Measurements from ENCODE around the gene MLX.

MLX gene

DNA sequence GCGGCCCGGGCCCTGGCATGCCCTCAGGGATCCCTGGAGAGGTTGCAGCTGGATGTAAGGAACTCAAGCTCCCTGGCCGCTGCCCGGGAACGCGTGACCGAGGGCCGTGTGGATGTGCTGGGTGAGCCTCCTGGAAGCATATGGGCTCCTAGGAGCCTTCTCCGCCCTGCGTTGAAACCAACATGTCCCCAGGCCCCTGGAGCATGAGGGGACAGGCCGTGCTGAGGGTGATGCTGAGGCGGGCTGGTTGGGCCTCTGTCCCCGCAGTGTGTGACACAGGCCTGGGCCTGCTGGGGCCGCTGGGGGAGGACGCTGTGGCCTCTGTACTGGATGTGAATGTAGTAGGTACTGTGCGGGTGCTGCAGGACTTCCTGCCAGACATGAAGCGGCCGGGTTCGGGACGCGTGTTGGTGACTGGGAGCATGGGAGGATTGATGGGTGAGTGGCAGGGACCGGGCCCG, 19.9 kb upstream of the MLX start:
- Histone ChIP-seq H4K20me1 (ENCODE audit: low read depth, low read length) (no peaks in the 10 kb centered on the region), H3K79me2 (ENCODE audit: insufficient read depth, low read length) (no peaks in the 10 kb centered on the region), H2AFZ (ENCODE audit: low read depth, low read length, severe bottlenecking) (no peak overlapping the region), H3K9me2 (replicated peaks; ENCODE audit: insufficient read depth, low read length) (no peaks in the 10 kb centered on the region), H3K4me3 (ENCODE audit: insufficient read depth, low read length, poor library complexity, severe bottlenecking) (no peak overlapping the region), H3K9ac (ENCODE audit: low read length) (no peak overlapping the region), H3K4me2 (ENCODE audit: low read depth, low read length, poor library complexity, severe bottlenecking) (no peak overlapping the region), H3K9me3 (ENCODE audit: insufficient read depth, low read length) (no peaks in the 10 kb centered on the region), H3F3A (ENCODE audit: insufficient read depth) (no peaks in the 10 kb centered on the region), H3K27me3 (ENCODE audit: low read length) (no peaks in the 10 kb centered on the region), H3K27ac (ENCODE audit: low read depth, low read length) (no peak overlapping the region), H3K36me3 (ENCODE audit: low read length) (no peaks in the 10 kb centered on the region)
- no peak for TF ChIP-seq EZH2phosphoT487 (conservative IDR thresholded peaks at IDR 0.05; ENCODE audit: low read length)
- TF ChIP-seq, protein P1, sequence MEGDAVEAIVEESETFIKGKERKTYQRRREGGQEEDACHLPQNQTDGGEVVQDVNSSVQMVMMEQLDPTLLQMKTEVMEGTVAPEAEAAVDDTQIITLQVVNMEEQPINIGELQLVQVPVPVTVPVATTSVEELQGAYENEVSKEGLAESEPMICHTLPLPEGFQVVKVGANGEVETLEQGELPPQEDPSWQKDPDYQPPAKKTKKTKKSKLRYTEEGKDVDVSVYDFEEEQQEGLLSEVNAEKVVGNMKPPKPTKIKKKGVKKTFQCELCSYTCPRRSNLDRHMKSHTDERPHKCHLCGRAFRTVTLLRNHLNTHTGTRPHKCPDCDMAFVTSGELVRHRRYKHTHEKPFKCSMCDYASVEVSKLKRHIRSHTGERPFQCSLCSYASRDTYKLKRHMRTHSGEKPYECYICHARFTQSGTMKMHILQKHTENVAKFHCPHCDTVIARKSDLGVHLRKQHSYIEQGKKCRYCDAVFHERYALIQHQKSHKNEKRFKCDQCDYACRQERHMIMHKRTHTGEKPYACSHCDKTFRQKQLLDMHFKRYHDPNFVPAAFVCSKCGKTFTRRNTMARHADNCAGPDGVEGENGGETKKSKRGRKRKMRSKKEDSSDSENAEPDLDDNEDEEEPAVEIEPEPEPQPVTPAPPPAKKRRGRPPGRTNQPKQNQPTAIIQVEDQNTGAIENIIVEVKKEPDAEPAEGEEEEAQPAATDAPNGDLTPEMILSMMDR (IDR thresholded peaks at IDR 0.05; ENCODE audit: insufficient read depth, low read length, poor library complexity, severe bottlenecking), result no peak

DNA sequence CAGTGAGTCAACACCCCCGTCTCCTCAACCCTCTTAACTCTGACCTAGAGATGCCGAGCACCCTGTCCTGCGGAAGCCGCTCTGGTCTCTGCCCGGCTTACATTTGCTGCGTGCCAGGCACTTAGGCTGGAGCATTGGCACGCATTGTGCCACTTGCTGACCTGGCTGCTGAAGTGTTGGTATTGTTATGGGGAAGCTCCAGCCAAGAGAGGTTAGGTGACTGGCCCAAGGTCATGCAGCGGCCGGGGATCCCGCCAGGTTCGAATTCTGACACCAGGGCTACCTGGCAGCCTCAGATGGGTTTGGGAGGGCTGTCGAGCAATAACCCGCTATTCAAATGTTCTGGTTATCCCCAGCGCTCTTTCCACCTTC, 19.2 kb upstream of the MLX start:
- Histone ChIP-seq H3K9ac (ENCODE audit: low read length) (peak overlapping the region; percentile 62), H2AFZ (ENCODE audit: low read depth, low read length, severe bottlenecking) (peak overlapping the region; percentile 53), H4K20me1 (ENCODE audit: low read depth, low read length) (no peaks in the 10 kb centered on the region), H3K27me3 (ENCODE audit: low read length) (no peaks in the 10 kb centered on the region), H3K27ac (ENCODE audit: low read depth, low read length) (no peak overlapping the region), H3K9me2 (replicated peaks; ENCODE audit: insufficient read depth, low read length) (no peaks in the 10 kb centered on the region), H3K79me2 (ENCODE audit: insufficient read depth, low read length) (no peaks in the 10 kb centered on the region), H3K36me3 (ENCODE audit: low read length) (no peaks in the 10 kb centered on the region), H3K4me3 (ENCODE audit: insufficient read depth, low read length, poor library complexity, severe bottlenecking) (peak overlapping the region; percentile 28), H3K4me2 (ENCODE audit: low read depth, low read length, poor library complexity, severe bottlenecking) (peak overlapping the region; percentile 56), H3F3A (ENCODE audit: insufficient read depth) (no peaks in the 10 kb centered on the region), H3K9me3 (ENCODE audit: insufficient read depth, low read length) (no peaks in the 10 kb centered on the region)
- TF ChIP-seq EZH2phosphoT487 (conservative IDR thresholded peaks at IDR 0.05; ENCODE audit: low read length), result no peak

DNA sequence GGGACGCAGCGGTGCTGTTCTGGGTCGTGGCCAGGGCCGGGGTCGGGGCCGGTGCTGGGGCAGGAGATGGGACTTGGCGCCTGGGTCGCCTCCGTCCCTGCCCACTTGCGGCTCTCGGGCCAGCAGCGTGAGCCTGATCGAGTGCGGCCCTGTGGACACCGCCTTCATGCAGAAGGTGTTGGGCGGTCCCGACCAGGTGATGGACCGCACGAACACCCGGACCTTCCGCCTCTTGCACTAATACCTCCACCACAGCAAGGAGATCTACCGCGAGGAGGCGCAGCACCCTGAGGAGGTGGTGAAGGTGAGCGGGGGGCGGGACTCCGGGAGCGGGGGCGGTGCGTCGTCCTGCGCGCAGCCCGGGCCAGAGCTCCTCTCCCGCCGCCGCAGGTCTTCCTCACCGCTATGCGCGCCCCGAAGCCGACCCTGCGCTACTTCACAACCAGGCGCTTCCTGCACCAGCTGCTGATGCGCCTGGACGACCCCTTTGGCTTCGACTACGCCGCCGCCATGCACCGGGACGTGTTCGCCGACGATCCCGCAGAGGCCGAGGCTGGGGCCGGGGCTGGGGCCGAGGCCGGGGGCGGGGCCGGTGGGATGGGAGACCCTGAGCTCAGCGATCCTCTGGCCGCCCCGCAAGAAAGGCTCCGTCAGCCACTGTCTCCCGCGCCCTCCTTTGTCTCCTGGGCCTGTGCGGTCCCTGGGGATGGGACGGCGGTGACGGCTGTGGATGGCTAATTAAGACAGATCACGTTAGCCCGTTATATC, 18.6 kb upstream of the MLX start:
- Histone ChIP-seq H2AFZ (ENCODE audit: low read depth, low read length, severe bottlenecking) (peak overlapping the region; percentile 53), H3F3A (ENCODE audit: insufficient read depth) (no peaks in the 10 kb centered on the region), H3K27ac (ENCODE audit: low read depth, low read length) (no peak overlapping the region), H3K9me2 (replicated peaks; ENCODE audit: insufficient read depth, low read length) (no peaks in the 10 kb centered on the region), H3K79me2 (ENCODE audit: insufficient read depth, low read length) (no peaks in the 10 kb centered on the region), H3K4me3 (ENCODE audit: insufficient read depth, low read length, poor library complexity, severe bottlenecking) (peak overlapping the region; percentile 50), H3K36me3 (ENCODE audit: low read length) (no peaks in the 10 kb centered on the region), H3K27me3 (ENCODE audit: low read length) (no peaks in the 10 kb centered on the region), H4K20me1 (ENCODE audit: low read depth, low read length) (no peaks in the 10 kb centered on the region), H3K4me2 (ENCODE audit: low read depth, low read length, poor library complexity, severe bottlenecking) (peak overlapping the region; percentile 56), H3K9me3 (ENCODE audit: insufficient read depth, low read length) (no peaks in the 10 kb centered on the region), H3K9ac (ENCODE audit: low read length) (peak overlapping the region; percentile 62)
- TF ChIP-seq EZH2phosphoT487 (conservative IDR thresholded peaks at IDR 0.05; ENCODE audit: low read length), result no peak
- TF ChIP-seq, protein P1 (IDR thresholded peaks at IDR 0.05; ENCODE audit: insufficient read depth, low read length, poor library complexity, severe bottlenecking), result peak; percentile 66

All from SU-DHL-6 (cell line).